Measurements from ENCODE around the gene RPTOR.

RPTOR gene

GRCh38 chr17:80908211-80908610 is 363.6 kb downstream of the RPTOR start:
- peak overlapping the region in 9 of 11 experiments; percentile 21 to 90 (median 83); a peak in 17 of 22 replicates for H3K4me2 ChIP-seq
- TF ChIP-seq Cebpa-rat (IDR thresholded peaks at IDR 0.05) = no peak
- H3K4me3 ChIP-seq = no peak overlapping the region
- H4K20me1 ChIP-seq = peaks cover 0 to 86% (median 41%) of the 10 kb centered on the region in 11 experiments; a peak in 19 of 22 replicates
- H3K4me1 ChIP-seq = peaks cover 20 to 94% (median 76%) of the 10 kb centered on the region in 10 experiments
- H3K36me3 ChIP-seq = peaks cover 23 to 80% (median 46%) of the 10 kb centered on the region in 11 experiments
- H3K27me3 ChIP-seq = peaks cover 30 to 65% (median 42%) of the 10 kb centered on the region in 11 experiments
- H3K27ac ChIP-seq = no peak overlapping the region; a peak in 1 of 22 replicates
- H3K9me3 ChIP-seq (replicated peaks in 1 of 11) = peaks cover 0 to 8% (median 0%) of the 10 kb centered on the region in 11 experiments; a peak in 2 of 22 replicates
- H3K9ac ChIP-seq = no peak overlapping the region

GRCh38 chr17:80908776-80909175 is 364.1 kb downstream of the RPTOR start:
- no peak overlapping the region for H3K4me3 ChIP-seq
- peaks cover under 1 to 12% (median 5%) of the 10 kb centered on the region in 11 experiments; a peak in 20 of 22 replicates for H3K9me3 ChIP-seq (replicated peaks in 1 of 11)
- H3K4me2 ChIP-seq = peak overlapping the region in 8 of 11 experiments; percentile 21 to 90 (median 84); a peak in 14 of 22 replicates
- no peak for TF ChIP-seq Cebpa-rat (IDR thresholded peaks at IDR 0.05)
- peaks cover 24 to 59% (median 36%) of the 10 kb centered on the region in 11 experiments; a peak in 21 of 22 replicates for H3K27me3 ChIP-seq
- H4K20me1 ChIP-seq = peaks cover 0 to 80% (median 35%) of the 10 kb centered on the region in 11 experiments; a peak in 19 of 22 replicates
- peaks cover 20 to 94% (median 76%) of the 10 kb centered on the region in 10 experiments for H3K4me1 ChIP-seq
- H3K9ac ChIP-seq = no peak overlapping the region
- peaks cover 24 to 82% (median 48%) of the 10 kb centered on the region in 11 experiments for H3K36me3 ChIP-seq
- no peak overlapping the region for H3K27ac ChIP-seq

- H3K36me3 ChIP-seq = peaks cover 24 to 84% (median 54%) of the 10 kb centered on the region in 11 experiments
- TF ChIP-seq Cebpa-rat (IDR thresholded peaks at IDR 0.05) = no peak
- peaks cover 9 to 21% (median 14%) of the 10 kb centered on the region in 11 experiments for H3K9me3 ChIP-seq (replicated peaks in 1 of 11)
- peaks cover 15 to 51% (median 27%) of the 10 kb centered on the region in 11 experiments; a peak in 19 of 22 replicates for H3K27me3 ChIP-seq
- peaks cover 0 to 71% (median 26%) of the 10 kb centered on the region in 11 experiments; a peak in 15 of 22 replicates for H4K20me1 ChIP-seq
- H3K9ac ChIP-seq = no peak overlapping the region; a peak in 1 of 22 replicates
- no peak overlapping the region for H3K4me3 ChIP-seq
- H3K27ac ChIP-seq = peak overlapping the region in 2 of 11 experiments; percentile 44 to 88; a peak in 2 of 22 replicates
- H3K4me1 ChIP-seq = peaks cover 20 to 94% (median 75%) of the 10 kb centered on the region in 10 experiments
- peak overlapping the region in 7 of 11 experiments; percentile 71 to 90 (median 85); a peak in 13 of 22 replicates for H3K4me2 ChIP-seq
These were observed 365.0 kb downstream of the RPTOR start for GRCh38 chr17:80909635-80910034.

DNA sequence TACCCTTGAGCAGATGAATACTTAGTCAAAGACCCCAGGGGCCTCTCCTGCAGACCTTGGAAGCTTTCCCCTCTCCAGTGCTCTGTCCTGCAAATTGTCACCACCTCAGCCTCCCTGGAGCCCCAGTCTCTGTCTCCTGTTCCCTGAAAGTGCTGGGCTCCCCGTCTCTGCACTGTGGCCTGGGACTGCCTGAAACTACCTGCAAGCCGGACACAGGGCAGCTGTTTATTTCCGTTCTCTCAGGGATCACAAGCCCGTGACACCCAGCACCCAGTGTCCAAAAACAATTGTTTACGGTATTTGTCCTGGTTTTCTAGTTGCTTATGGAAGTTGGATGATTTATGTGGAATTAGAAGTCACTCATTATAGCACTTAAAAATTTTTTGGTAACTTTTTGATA is 365.4 kb downstream of the RPTOR start:
- H3K27me3 ChIP-seq = peaks cover 15 to 47% (median 25%) of the 10 kb centered on the region in 11 experiments; a peak in 18 of 22 replicates
- peaks cover 0 to 67% (median 25%) of the 10 kb centered on the region in 11 experiments; a peak in 13 of 22 replicates for H4K20me1 ChIP-seq
- H3K9ac ChIP-seq = no peak overlapping the region; a peak in 1 of 22 replicates
- peak overlapping the region in 8 of 11 experiments; percentile 45 to 90 (median 84); a peak in 15 of 22 replicates for H3K4me2 ChIP-seq
- no peak overlapping the region for H3K4me3 ChIP-seq
- peaks cover 13 to 25% (median 18%) of the 10 kb centered on the region in 11 experiments for H3K9me3 ChIP-seq (replicated peaks in 1 of 11)
- TF ChIP-seq Cebpa-rat (IDR thresholded peaks at IDR 0.05) = no peak
- H3K36me3 ChIP-seq = peaks cover 27 to 84% (median 58%) of the 10 kb centered on the region in 11 experiments
- peak overlapping the region in 3 of 11 experiments; percentile 44 to 88 (median 80); a peak in 3 of 22 replicates for H3K27ac ChIP-seq
- H3K4me1 ChIP-seq = peaks cover 20 to 92% (median 74%) of the 10 kb centered on the region in 10 experiments

DNA sequence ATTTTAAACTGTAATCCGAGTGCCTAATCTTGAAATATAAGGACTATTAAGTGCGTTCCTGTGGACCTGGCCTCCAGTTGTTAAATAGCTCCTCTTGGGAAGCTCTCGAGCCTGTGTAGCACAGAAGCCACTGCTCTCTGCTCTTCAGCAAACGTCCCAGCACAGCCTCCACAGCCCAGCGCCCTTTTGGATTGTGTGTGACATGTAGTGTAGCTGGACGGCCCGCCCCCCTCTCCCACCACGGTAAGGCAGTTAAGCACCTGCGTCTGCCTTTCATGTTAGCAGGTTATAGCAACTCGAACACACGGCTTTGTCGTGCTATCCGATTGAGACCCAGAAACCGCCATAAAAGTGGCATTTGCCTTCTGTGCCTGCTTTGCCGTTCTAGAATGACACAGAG is 367.8 kb downstream of the RPTOR start:
- Histone ChIP-seq H3K36me3 (peaks cover 37 to 76% (median 54%) of the 10 kb centered on the region in 11 experiments), H3K27ac (peak overlapping the region in 6 of 11 experiments; percentile 14 to 86 (median 70); a peak in 9 of 22 replicates), H3K4me1 (peaks cover 20 to 73% (median 69%) of the 10 kb centered on the region in 10 experiments), H3K9ac (peak overlapping the region in 6 of 11 experiments; percentile 9 to 76 (median 66); a peak in 11 of 22 replicates), H3K4me2 (peak overlapping the region; percentile 41 to 90 (median 79)), H3K9me3 (replicated peaks in 1 of 11) (peaks cover 27 to 48% (median 34%) of the 10 kb centered on the region in 11 experiments), H3K4me3 (peak overlapping the region in 1 of 10 experiments; percentile 15; a peak in 2 of 20 replicates), H3K27me3 (peaks cover 15 to 43% (median 21%) of the 10 kb centered on the region in 11 experiments; a peak in 17 of 22 replicates), H4K20me1 (peaks cover 0 to 45% (median 11%) of the 10 kb centered on the region in 11 experiments; a peak in 11 of 22 replicates)
- no peak for TF ChIP-seq Cebpa-rat (IDR thresholded peaks at IDR 0.05)

DNA sequence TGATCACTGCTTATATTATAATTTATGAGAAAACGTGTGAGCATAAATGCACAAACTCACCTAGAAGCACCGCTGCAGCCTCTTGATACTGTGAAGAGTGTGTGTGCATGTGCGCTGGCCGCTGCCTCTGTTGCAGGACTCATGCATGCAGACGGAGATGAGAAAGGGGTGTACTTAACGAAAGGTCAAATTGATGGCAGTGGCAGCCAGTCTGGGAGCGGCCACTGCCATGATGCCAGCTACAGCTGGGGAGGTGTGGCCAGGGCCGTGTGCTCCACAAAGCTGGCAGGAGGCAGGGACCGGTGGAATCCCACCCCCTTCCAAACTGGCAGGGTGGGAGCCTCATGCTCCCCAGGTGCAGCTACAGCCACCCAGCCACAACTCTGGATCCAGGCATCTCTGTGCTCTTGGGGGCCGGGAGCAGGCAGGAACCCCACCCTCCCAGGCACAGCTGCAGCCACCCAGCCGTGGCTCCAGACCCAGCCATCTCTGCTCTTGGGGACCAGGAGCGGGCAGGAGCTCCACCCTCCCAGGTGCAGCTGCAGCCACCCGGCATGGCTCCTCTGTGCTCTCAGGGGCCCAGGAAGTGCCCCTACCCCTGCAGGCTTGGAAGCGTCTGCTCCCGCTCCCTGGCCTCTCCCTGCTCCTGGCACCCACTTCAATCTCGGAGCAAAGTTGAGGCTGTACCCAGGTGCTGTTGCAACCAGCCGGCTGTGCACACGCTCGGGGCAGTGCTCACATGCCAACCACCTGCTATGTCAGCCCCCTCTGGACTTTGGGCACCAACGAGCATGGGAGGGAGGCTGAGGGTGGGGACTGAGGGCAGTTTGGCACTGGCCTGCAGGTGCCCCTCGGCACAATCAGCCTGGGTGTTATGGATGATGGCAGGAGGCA is 369.5 kb downstream of the RPTOR start:
- peaks cover 0 to 44% (median 8%) of the 10 kb centered on the region in 11 experiments; a peak in 10 of 22 replicates for H4K20me1 ChIP-seq
- H3K27me3 ChIP-seq = peaks cover 9 to 29% (median 10%) of the 10 kb centered on the region in 11 experiments; a peak in 16 of 22 replicates
- TF ChIP-seq Cebpa-rat (IDR thresholded peaks at IDR 0.05) = no peak
- H3K27ac ChIP-seq = peak overlapping the region in 3 of 11 experiments; percentile 11 to 86 (median 48); a peak in 4 of 22 replicates
- peaks cover 27 to 49% (median 34%) of the 10 kb centered on the region in 11 experiments for H3K9me3 ChIP-seq (replicated peaks in 1 of 11)
- H3K36me3 ChIP-seq = peaks cover 49 to 76% (median 61%) of the 10 kb centered on the region in 11 experiments
- peaks cover 20 to 61% (median 54%) of the 10 kb centered on the region in 10 experiments for H3K4me1 ChIP-seq
- peak overlapping the region in 9 of 11 experiments; percentile 15 to 90 (median 83); a peak in 17 of 22 replicates for H3K4me2 ChIP-seq
- H3K4me3 ChIP-seq = peak overlapping the region in 8 of 10 experiments; percentile 18 to 51 (median 29); a peak in 11 of 20 replicates
- peak overlapping the region in 1 of 11 experiments; percentile 22; a peak in 1 of 22 replicates for H3K9ac ChIP-seq

DNA sequence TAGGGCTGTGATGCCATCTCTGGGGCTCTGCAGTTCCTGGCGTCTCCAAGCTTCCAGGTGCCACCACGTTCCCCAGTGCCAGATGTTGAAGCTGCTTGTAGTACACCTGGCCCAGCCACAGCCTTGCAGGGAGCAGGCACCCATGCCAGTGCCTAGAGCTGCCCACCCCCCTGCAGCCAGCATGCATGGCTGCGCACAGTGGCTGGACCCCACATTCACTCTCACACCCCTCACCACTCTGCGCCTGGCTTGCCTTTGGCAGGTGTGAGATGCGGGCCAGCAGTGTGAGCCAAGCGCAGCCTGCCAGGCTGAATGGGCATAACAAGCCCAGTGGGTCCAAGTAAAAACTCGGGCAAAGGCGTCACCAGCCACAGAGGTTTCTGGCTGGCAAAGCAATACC is 371.6 kb downstream of the RPTOR start:
- peaks cover 27 to 40% (median 34%) of the 10 kb centered on the region in 11 experiments for H3K9me3 ChIP-seq (replicated peaks in 1 of 11)
- H3K4me2 ChIP-seq = no peak overlapping the region
- H3K4me1 ChIP-seq = peaks cover 17 to 50% (median 37%) of the 10 kb centered on the region in 10 experiments
- peaks cover 42 to 76% (median 58%) of the 10 kb centered on the region in 11 experiments for H3K36me3 ChIP-seq
- peaks cover 0 to 50% (median 21%) of the 10 kb centered on the region in 11 experiments; a peak in 15 of 22 replicates for H4K20me1 ChIP-seq
- TF ChIP-seq Cebpa-rat (IDR thresholded peaks at IDR 0.05) = no peak
- H3K27ac ChIP-seq = no peak overlapping the region
- peak overlapping the region in 4 of 10 experiments; percentile 1 to 29 (median 19); a peak in 4 of 20 replicates for H3K4me3 ChIP-seq
- H3K27me3 ChIP-seq = peaks cover 12 to 25% (median 18%) of the 10 kb centered on the region in 11 experiments; a peak in 19 of 22 replicates
- H3K9ac ChIP-seq = no peak overlapping the region

Measured in BLaER1 treated with 17β-estradiol and CSF1 and Interleukin-3, amounts not matched to agents 10 nM and 100 nM (cell line).